DND-41 (cell line): ENCODE data around the gene PIGU.
A peak's percentile ranks its signal among the peaks of the same experiment; 100 is the strongest.

Source experiments
- ATAC-seq: fragments of 200-7000 bp; cut with Tn5 transposase; 3 replicates; pipeline ENCODE4 v1.9.1; 2021; ENCODE audit warnings: low read depth; ENCODE audit not compliant: insufficient read depth
- DNase-seq: peaks from one replicate; pipeline ENCODE4 v3.0.0-alpha.2; 2020
- H2AFZ ChIP-seq: 2 replicates; pipeline ENCODE4 v1.6.0; 2012; ENCODE audit warnings: low read depth, low read length
- H3K27ac ChIP-seq: 2 replicates; pipeline ENCODE4 v1.5.1; 2012; ENCODE audit warnings: low read length, inconsistent platforms
- H3K27me3 ChIP-seq: fragments of 200-600 bp; sonication (generic); 2 replicates; pipeline ENCODE4 v1.6.0; 2012; ENCODE audit warnings: low read length, mild to moderate bottlenecking, inconsistent platforms; ENCODE audit not compliant: insufficient read depth, poor library complexity
- H3K36me3 ChIP-seq: 2 replicates; pipeline ENCODE4 v1.5.1; 2012; ENCODE audit warnings: low read length, inconsistent platforms; ENCODE audit not compliant: insufficient read depth
- H3K4me1 ChIP-seq: 2 replicates; pipeline ENCODE4 v1.5.1; 2012; ENCODE audit warnings: mild to moderate bottlenecking, low read length; ENCODE audit not compliant: insufficient read depth
- H3K4me2 ChIP-seq: 2 replicates; pipeline ENCODE4 v1.6.0; 2012; ENCODE audit warnings: mild to moderate bottlenecking, moderate library complexity, low read length, inconsistent platforms; ENCODE audit not compliant: insufficient read depth
- H3K4me3 ChIP-seq, 2 experiments: fragments of 200-600 bp in 1 of 2; shearing (Covaris generic) in 1 of 2; 2 replicates each; pipeline ENCODE4 v1.5.1; 2012 to 2016; ENCODE audit warnings: inconsistent platforms in 2 of 2, low read length in 2 of 2, mild to moderate bottlenecking in 2 of 2, low read depth in 1 of 2, moderate library complexity in 1 of 2
- H3K79me2 ChIP-seq: 2 replicates; pipeline ENCODE4 v1.6.0; 2012; ENCODE audit warnings: low read length, inconsistent platforms; ENCODE audit not compliant: insufficient read depth
- H3K9ac ChIP-seq: 2 replicates; pipeline ENCODE4 v1.6.0; 2012; ENCODE audit warnings: low read depth, mild to moderate bottlenecking, inconsistent platforms, low read length, moderate library complexity
- H3K9me3 ChIP-seq: 2 replicates; pipeline ENCODE4 v1.5.1; 2012; ENCODE audit warnings: low read length, moderate library complexity, mild to moderate bottlenecking, inconsistent platforms; ENCODE audit not compliant: insufficient read depth, severe bottlenecking
- H4K20me1 ChIP-seq: 2 replicates; pipeline ENCODE4 v1.6.0; 2012; ENCODE audit warnings: low read length; ENCODE audit not compliant: insufficient read depth
- EZH2 ChIP-seq: IDR thresholded peaks from 3 replicates; pipeline ENCODE4 v1.6.1; 2012; ENCODE audit warnings: borderline replicate concordance, low read depth, mild to moderate bottlenecking, moderate library complexity, low read length, inconsistent platforms; ENCODE audit not compliant: severe bottlenecking
- TF ChIP-seq, protein P1 (sequence below): IDR thresholded peaks from 2 replicates; pipeline ENCODE4 v1.5.1; 2012; ENCODE audit warnings: borderline replicate concordance, low read length, moderate library complexity, mild to moderate bottlenecking; ENCODE audit not compliant: poor library complexity, severe bottlenecking; ENCODE audit errors: extremely low read depth

Gene PIGU

DNA sequence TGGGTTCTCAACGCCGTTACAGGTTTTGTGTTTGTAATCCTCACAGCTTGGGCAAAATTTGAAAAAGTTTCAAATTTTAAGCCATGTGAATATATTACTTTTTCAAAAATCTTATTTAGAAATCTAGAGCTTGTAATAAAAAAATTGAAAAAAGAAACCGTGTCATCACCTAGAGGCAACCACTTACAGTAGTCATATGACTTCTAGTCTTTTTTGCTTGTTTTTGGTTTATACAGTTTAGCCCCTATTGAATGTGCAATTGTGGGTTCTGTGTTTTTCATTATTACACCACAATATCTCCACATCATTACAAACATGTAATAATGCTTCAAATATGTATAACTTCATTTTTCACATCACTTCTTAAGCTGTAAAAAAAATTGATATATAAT, 159.8 kb downstream of the PIGU start:
- Histone ChIP-seq H3K4me1 (peaks cover 31% of the 10 kb centered on the region), H3K9ac (peak overlapping the region; percentile 82), H3K9me3 (no peaks in the 10 kb centered on the region), H2AFZ (peak overlapping the region; percentile 99), H3K4me3 (peak overlapping the region; percentile 57 to 73), H3K27me3 (no peaks in the 10 kb centered on the region), H3K4me2 (peak overlapping the region; percentile 83), H3K27ac (peak overlapping the region; percentile 71), H3K79me2 (peaks cover 59% of the 10 kb centered on the region), H3K36me3 (peaks cover 14% of the 10 kb centered on the region), H4K20me1 (peaks cover 8% of the 10 kb centered on the region)
- DNase-seq (no peak), ATAC-seq (no peak)
- TF ChIP-seq EZH2 = no peak
- TF ChIP-seq, protein P1, sequence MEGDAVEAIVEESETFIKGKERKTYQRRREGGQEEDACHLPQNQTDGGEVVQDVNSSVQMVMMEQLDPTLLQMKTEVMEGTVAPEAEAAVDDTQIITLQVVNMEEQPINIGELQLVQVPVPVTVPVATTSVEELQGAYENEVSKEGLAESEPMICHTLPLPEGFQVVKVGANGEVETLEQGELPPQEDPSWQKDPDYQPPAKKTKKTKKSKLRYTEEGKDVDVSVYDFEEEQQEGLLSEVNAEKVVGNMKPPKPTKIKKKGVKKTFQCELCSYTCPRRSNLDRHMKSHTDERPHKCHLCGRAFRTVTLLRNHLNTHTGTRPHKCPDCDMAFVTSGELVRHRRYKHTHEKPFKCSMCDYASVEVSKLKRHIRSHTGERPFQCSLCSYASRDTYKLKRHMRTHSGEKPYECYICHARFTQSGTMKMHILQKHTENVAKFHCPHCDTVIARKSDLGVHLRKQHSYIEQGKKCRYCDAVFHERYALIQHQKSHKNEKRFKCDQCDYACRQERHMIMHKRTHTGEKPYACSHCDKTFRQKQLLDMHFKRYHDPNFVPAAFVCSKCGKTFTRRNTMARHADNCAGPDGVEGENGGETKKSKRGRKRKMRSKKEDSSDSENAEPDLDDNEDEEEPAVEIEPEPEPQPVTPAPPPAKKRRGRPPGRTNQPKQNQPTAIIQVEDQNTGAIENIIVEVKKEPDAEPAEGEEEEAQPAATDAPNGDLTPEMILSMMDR = no peak

DNA sequence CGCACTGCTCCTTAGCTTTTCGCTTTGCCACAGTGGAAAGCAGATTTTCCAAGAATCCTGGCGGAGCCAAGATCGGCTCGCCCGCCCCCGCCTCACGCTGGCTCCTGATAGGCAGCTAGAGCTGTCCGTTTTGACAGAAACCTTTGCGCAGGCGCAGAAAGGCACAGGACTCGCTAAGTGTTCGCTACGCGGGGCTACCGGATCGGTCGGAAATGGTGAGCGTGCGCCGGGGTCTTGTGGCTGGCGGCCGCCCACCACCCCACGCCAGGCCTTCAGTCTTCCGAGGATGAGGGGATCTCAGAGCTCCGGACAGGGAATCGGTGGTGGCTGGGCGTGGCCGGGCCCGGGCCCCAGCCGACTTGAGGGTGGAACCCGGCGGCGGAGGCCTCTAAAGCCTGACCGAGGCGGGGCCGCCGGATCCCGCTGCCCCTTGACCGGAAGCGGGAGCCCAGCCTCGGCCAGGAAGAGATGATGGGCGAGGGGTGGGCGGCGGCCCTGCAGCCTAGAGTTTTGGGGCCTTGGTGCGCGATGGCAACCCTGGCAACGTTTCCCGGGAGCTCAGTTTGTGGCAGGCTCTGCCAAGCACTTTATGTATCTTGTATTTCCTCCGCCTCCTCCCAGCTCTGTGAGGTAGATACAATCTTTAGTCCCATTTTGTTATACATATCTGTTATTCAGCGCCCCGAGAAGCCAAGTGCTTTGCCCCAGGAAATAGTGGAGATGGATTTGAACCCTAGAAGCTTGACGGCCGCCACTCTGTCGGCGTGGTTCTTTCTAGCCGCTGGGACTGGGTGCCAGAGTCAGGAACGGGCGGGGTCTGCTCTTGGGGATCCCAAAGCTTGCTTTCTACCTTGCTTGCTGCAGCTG, 160.4 kb downstream of the PIGU start, which contains the start of gene DYNLRB1:
Gene DYNLRB1, plus strand, starts transcription at position 176 of the 867 bp plus-strand sequence. Its CDS starts 37 bp downstream, at position 213.
- Histone ChIP-seq H4K20me1 (peaks cover 2% of the 10 kb centered on the region), H3K9me3 (no peaks in the 10 kb centered on the region), H3K4me2 (peak within 1 kb of the TSS; percentile 83), H3K9ac (peak within 1 kb of the TSS; percentile 82), H2AFZ (peak within 1 kb of the TSS; percentile 99), H3K4me3 (peak within 1 kb of the TSS; percentile 57 to 73), H3K36me3 (peaks cover 10% of the 10 kb centered on the region), H3K4me1 (peaks cover 31% of the 10 kb centered on the region), H3K27me3 (no peaks in the 10 kb centered on the region), H3K79me2 (peaks cover 53% of the 10 kb centered on the region), H3K27ac (peak within 1 kb of the TSS; percentile 71)
- ATAC-seq (peak; percentile 93), DNase-seq (peak; percentile 95)
- TF ChIP-seq, protein P1 = no peak
- TF ChIP-seq EZH2 = no peak

DNA sequence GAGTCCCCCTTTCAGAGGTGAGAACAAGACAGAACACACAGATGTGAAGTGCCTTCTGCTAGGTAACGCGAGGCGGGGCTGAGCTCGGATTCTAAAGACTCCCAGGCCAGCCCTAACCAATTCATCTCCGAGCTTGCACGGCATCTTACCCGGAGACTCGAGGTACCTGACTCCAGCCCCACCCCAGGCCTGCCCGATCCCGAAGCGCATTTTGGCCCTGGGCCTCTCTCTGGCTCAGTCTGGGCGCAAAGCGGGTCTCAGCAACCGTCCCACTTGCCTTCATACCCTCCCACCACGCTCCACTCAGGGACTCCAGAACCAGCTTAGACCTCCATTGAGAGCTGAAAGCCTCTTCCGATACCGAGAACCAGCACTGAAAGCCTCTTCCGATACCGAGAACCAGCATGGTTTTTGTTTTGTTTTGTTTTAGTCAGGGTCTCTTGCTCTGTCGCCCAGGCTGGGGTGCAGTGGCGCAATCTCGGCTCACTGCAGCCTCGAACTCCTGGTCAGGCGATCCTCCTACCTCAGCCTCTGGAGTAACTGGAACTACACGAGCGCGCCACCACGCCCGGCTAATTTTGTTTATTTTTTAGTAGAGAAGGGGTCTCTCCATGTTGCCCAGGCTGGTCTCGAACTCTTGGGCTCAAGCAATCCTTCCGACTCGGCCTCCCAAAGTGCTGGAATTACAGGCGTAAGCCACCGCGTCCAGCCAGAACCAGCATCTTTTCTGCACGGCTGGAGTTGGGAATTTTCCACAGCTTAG, 161.2 kb downstream of the PIGU start:
- H3K4me1 ChIP-seq = peaks cover 31% of the 10 kb centered on the region
- H4K20me1 ChIP-seq = no peaks in the 10 kb centered on the region; the same call in 1 of the 2 replicates
- H3K36me3 ChIP-seq = peaks cover 18% of the 10 kb centered on the region
- H2AFZ ChIP-seq = peak overlapping the region; percentile 99
- no peaks in the 10 kb centered on the region for H3K27me3 ChIP-seq
- H3K9me3 ChIP-seq = no peaks in the 10 kb centered on the region
- peak overlapping the region; percentile 83 for H3K4me2 ChIP-seq
- peaks cover 45% of the 10 kb centered on the region for H3K79me2 ChIP-seq
- H3K9ac ChIP-seq = peak overlapping the region; percentile 82
- ATAC-seq = peak; percentile 23; the same call in 2 of the 3 replicates
- no peak for TF ChIP-seq EZH2
- TF ChIP-seq, protein P1 = no peak
- H3K27ac ChIP-seq = peak overlapping the region; percentile 71
- DNase-seq = peak; percentile 58
- peak overlapping the region; percentile 57 to 73 for H3K4me3 ChIP-seq
